ENCODE data around the gene ATRN.

DNA sequence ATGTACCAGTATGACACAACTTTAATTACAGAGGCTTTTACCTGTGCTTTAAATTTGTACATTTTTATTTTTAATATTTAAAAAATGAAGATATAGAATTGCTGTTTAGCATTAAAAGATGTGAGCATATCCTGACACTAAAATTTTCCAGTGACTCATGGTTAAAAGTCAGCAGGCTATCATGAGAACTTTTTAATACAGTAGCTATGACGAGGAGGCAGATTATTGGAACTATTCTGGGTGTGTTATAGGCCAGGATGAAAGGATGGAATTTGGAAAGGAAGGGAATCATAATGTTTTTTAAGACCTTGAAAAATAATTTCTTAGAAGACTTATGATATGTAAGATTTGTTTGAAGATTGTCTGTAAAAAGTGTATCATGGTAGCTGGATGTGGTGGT lies 101.3 kb downstream of the ATRN start:
- no peak for TF ChIP-seq ZNF600 (tag by site-specific recombination; IDR thresholded peaks at IDR 0.05)
- no peak for TF ChIP-seq REST (tag by site-specific recombination; IDR thresholded peaks at IDR 0.05)
- TF ChIP-seq, protein P1, sequence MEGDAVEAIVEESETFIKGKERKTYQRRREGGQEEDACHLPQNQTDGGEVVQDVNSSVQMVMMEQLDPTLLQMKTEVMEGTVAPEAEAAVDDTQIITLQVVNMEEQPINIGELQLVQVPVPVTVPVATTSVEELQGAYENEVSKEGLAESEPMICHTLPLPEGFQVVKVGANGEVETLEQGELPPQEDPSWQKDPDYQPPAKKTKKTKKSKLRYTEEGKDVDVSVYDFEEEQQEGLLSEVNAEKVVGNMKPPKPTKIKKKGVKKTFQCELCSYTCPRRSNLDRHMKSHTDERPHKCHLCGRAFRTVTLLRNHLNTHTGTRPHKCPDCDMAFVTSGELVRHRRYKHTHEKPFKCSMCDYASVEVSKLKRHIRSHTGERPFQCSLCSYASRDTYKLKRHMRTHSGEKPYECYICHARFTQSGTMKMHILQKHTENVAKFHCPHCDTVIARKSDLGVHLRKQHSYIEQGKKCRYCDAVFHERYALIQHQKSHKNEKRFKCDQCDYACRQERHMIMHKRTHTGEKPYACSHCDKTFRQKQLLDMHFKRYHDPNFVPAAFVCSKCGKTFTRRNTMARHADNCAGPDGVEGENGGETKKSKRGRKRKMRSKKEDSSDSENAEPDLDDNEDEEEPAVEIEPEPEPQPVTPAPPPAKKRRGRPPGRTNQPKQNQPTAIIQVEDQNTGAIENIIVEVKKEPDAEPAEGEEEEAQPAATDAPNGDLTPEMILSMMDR (tag by site-specific recombination; IDR thresholded peaks at IDR 0.05): no peak
- no peak for TF ChIP-seq ZBTB1 (tag by site-specific recombination; IDR thresholded peaks at IDR 0.05)
- TF ChIP-seq YY1 (tag by site-specific recombination; IDR thresholded peaks at IDR 0.05): no peak
- TF ChIP-seq, protein P2, sequence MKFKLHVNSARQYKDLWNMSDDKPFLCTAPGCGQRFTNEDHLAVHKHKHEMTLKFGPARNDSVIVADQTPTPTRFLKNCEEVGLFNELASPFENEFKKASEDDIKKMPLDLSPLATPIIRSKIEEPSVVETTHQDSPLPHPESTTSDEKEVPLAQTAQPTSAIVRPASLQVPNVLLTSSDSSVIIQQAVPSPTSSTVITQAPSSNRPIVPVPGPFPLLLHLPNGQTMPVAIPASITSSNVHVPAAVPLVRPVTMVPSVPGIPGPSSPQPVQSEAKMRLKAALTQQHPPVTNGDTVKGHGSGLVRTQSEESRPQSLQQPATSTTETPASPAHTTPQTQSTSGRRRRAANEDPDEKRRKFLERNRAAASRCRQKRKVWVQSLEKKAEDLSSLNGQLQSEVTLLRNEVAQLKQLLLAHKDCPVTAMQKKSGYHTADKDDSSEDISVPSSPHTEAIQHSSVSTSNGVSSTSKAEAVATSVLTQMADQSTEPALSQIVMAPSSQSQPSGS (tag by site-specific recombination; IDR thresholded peaks at IDR 0.05; ENCODE audit: low read depth): no peak
- TF ChIP-seq, protein P3, sequence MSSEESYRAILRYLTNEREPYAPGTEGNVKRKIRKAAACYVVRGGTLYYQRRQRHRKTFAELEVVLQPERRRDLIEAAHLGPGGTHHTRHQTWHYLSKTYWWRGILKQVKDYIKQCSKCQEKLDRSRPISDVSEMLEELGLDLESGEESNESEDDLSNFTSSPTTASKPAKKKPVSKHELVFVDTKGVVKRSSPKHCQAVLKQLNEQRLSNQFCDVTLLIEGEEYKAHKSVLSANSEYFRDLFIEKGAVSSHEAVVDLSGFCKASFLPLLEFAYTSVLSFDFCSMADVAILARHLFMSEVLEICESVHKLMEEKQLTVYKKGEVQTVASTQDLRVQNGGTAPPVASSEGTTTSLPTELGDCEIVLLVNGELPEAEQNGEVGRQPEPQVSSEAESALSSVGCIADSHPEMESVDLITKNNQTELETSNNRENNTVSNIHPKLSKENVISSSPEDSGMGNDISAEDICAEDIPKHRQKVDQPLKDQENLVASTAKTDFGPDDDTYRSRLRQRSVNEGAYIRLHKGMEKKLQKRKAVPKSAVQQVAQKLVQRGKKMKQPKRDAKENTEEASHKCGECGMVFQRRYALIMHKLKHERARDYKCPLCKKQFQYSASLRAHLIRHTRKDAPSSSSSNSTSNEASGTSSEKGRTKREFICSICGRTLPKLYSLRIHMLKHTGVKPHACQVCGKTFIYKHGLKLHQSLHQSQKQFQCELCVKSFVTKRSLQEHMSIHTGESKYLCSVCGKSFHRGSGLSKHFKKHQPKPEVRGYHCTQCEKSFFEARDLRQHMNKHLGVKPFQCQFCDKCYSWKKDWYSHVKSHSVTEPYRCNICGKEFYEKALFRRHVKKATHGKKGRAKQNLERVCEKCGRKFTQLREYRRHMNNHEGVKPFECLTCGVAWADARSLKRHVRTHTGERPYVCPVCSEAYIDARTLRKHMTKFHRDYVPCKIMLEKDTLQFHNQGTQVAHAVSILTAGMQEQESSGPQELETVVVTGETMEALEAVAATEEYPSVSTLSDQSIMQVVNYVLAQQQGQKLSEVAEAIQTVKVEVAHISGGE (tag by site-specific recombination; conservative IDR thresholded peaks at IDR 0.05; ENCODE audit: low read depth): no peak
- TF ChIP-seq ZNF391 (tag by site-specific recombination; IDR thresholded peaks at IDR 0.05; ENCODE audit: borderline replicate concordance, low read depth): no peak
- TF ChIP-seq SP7 (tag by site-specific recombination; IDR thresholded peaks at IDR 0.05): no peak
- no peak for TF ChIP-seq ZNF148 (tag by site-specific recombination; IDR thresholded peaks at IDR 0.05; ENCODE audit: borderline replicate concordance)
- TF ChIP-seq, protein P4, sequence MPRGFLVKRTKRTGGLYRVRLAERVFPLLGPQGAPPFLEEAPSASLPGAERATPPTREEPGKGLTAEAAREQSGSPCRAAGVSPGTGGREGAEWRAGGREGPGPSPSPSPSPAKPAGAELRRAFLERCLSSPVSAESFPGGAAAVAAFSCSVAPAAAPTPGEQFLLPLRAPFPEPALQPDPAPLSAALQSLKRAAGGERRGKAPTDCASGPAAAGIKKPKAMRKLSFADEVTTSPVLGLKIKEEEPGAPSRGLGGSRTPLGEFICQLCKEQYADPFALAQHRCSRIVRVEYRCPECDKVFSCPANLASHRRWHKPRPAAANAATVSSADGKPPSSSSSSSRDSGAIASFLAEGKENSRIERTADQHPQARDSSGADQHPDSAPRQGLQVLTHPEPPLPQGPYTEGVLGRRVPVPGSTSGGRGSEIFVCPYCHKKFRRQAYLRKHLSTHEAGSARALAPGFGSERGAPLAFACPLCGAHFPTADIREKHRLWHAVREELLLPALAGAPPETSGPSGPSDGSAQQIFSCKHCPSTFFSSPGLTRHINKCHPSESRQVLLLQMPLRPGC (tag by site-specific recombination; IDR thresholded peaks at IDR 0.05): no peak
